Hepatocyte (in vitro differentiated cells): Measurements from ENCODE around the gene EXOSC2. TPM values are rescaled to one million over a fixed set of nuclear protein-coding genes. Genes with fewer than 3 reads are reported as not detected.
A peak's percentile ranks its signal among the peaks of the same experiment; 100 is the strongest.

Experiments
- DNase-seq: peaks from one replicate; pipeline ENCODE4 v3.0.0-alpha.2; 2016; ENCODE audit warnings: low spot score
- H2AFZ ChIP-seq: fragments of 200-600 bp; sonication (generic); 2 replicates; pipeline ENCODE4 v1.6.0; 2016; ENCODE audit warnings: antibody characterized with exemption, mild to moderate bottlenecking
- H3K27ac ChIP-seq: fragments of 200-600 bp; sonication (generic); 2 replicates; pipeline ENCODE4 v1.5.1; 2016; ENCODE audit warnings: mild to moderate bottlenecking
- H3K27me3 ChIP-seq: fragments of 200-600 bp; sonication (generic); 2 replicates; pipeline ENCODE4 v1.6.1; 2016
- H3K36me3 ChIP-seq: fragments of 200-600 bp; sonication (generic); replicated peaks from 2 replicates; pipeline ENCODE4 v1.5.1; 2016; ENCODE audit warnings: low read depth; ENCODE audit not compliant: insufficient read depth
- H3K4me1 ChIP-seq: fragments of 200-600 bp; sonication (generic); 2 replicates; pipeline ENCODE4 v1.5.1; 2016; ENCODE audit warnings: mild to moderate bottlenecking, moderate library complexity; ENCODE audit not compliant: insufficient read depth
- H3K4me2 ChIP-seq: fragments of 200-600 bp; sonication (generic); 2 replicates; pipeline ENCODE4 v1.6.0; 2016
- H3K4me3 ChIP-seq: fragments of 200-600 bp; sonication (generic); 2 replicates; pipeline ENCODE4 v1.5.1; 2016; ENCODE audit warnings: mild to moderate bottlenecking
- H3K79me2 ChIP-seq: fragments of 200-600 bp; sonication (generic); 2 replicates; pipeline ENCODE4 v1.6.0; 2017; ENCODE audit warnings: mild to moderate bottlenecking
- H3K9me2 ChIP-seq: fragments of 200-600 bp; sonication (generic); replicated peaks from 2 replicates; pipeline ENCODE4 v1.6.0; 2017; ENCODE audit warnings: mild to moderate bottlenecking; ENCODE audit not compliant: insufficient read depth
- H3K9me3 ChIP-seq: fragments of 200-600 bp; sonication (generic); 2 replicates; pipeline ENCODE4 v1.5.1; 2016; ENCODE audit warnings: low read depth, mild to moderate bottlenecking
- H4K20me1 ChIP-seq: fragments of 200-600 bp; sonication (generic); 2 replicates; pipeline ENCODE4 v1.6.0; 2016; ENCODE audit warnings: mild to moderate bottlenecking; ENCODE audit not compliant: insufficient read depth, poor library complexity, severe bottlenecking
- CTCF ChIP-seq: fragments of 200-600 bp; sonication (generic); IDR thresholded peaks from 2 replicates; pipeline ENCODE4 v1.5.1; 2016; ENCODE audit warnings: antibody characterized with exemption, mild to moderate bottlenecking; ENCODE audit not compliant: poor library complexity
- EZH2 ChIP-seq: fragments of 200-600 bp; sonication (generic); IDR thresholded peaks from 2 replicates; pipeline ENCODE4 v1.6.1; 2016; ENCODE audit warnings: antibody characterized with exemption, mild to moderate bottlenecking, borderline replicate concordance
- EZH2phosphoT487 ChIP-seq: fragments of 200-600 bp; sonication (generic); IDR thresholded peaks from one replicate; pipeline ENCODE4 v1.6.1; 2018; ENCODE audit warnings: antibody characterized with exemption, mild to moderate bottlenecking, low read depth, moderate library complexity; ENCODE audit not compliant: unreplicated experiment, severe bottlenecking
- WGBS: methylation state at CpG from one replicate; pipeline ENCODE4 v1.1.6; 2016; ENCODE audit warnings: low lambda C conversion rate; ENCODE audit errors: missing lambda C conversion rate; 5-methylcytosine and 5-hydroxymethylcytosine counted together
- polyA plus RNA-seq: library from polyadenylated mRNA; unstranded; fragments of >200 nt; fragmentation: Nextera tagmentation; extraction: Ambion mirVana; gene quantifications from 2 replicates; pipeline ENCODE4 v1.2.1, GENCODE V29; 2016
- total RNA-seq: library from RNA; depleted of rRNA; stranded (reverse); fragments of >200 nt; gene quantifications from 2 replicates; pipeline ENCODE4 v1.2.3, GENCODE V29; 2014

Gene EXOSC2
- total and polyA plus RNA-seq, 2 experiments from 2014 or later = 13.0 to 24.3 TPM

GRCh38 chr9:130703501-130703900, 9.9 kb downstream of the EXOSC2 start:
- no peaks in the 10 kb centered on the region for H3K9me3 ChIP-seq
- WGBS = 48% methylated on average over 7 of the region's 7 CpGs
- H3K4me1 ChIP-seq = no peaks in the 10 kb centered on the region
- peak overlapping the region; percentile 26 for H3K27ac ChIP-seq
- H3K4me2 ChIP-seq = no peak overlapping the region
- no peak for TF ChIP-seq CTCF
- TF ChIP-seq EZH2phosphoT487 = no peak
- no peak for TF ChIP-seq EZH2
- no peak overlapping the region for H2AFZ ChIP-seq
- H3K36me3 ChIP-seq = no peaks in the 10 kb centered on the region
- H3K79me2 ChIP-seq = no peaks in the 10 kb centered on the region
- H4K20me1 ChIP-seq = no peaks in the 10 kb centered on the region
- DNase-seq = no peak
- H3K9me2 ChIP-seq = no peaks in the 10 kb centered on the region
- no peaks in the 10 kb centered on the region for H3K27me3 ChIP-seq
- no peak overlapping the region for H3K4me3 ChIP-seq

GRCh38 chr9:130707225-130707976, 13.8 kb downstream of the EXOSC2 start:
- H3K36me3 ChIP-seq = no peaks in the 10 kb centered on the region
- H4K20me1 ChIP-seq = no peaks in the 10 kb centered on the region
- no peaks in the 10 kb centered on the region for H3K4me1 ChIP-seq
- H3K4me3 ChIP-seq = no peak overlapping the region
- no peak overlapping the region for H2AFZ ChIP-seq
- no peak overlapping the region for H3K27ac ChIP-seq
- no peaks in the 10 kb centered on the region for H3K9me3 ChIP-seq
- no peaks in the 10 kb centered on the region for H3K79me2 ChIP-seq
- WGBS = 53% methylated on average over 9 of the region's 9 CpGs
- peak; percentile 88 for TF ChIP-seq CTCF
- TF ChIP-seq EZH2 = no peak
- no peak for TF ChIP-seq EZH2phosphoT487
- peak; percentile 84 for DNase-seq
- no peaks in the 10 kb centered on the region for H3K9me2 ChIP-seq
- no peak overlapping the region for H3K4me2 ChIP-seq
- H3K27me3 ChIP-seq = no peaks in the 10 kb centered on the region

- Histone ChIP-seq H3K4me2 (no peak overlapping the region), H4K20me1 (peaks cover 12% of the 10 kb centered on the region), H3K36me3 (no peaks in the 10 kb centered on the region), H3K9me2 (no peaks in the 10 kb centered on the region), H3K4me1 (peaks cover 17% of the 10 kb centered on the region), H3K79me2 (peaks cover 27% of the 10 kb centered on the region), H3K27ac (no peak overlapping the region), H2AFZ (no peak overlapping the region), H3K4me3 (no peak overlapping the region), H3K9me3 (no peaks in the 10 kb centered on the region), H3K27me3 (no peaks in the 10 kb centered on the region)
- DNase-seq = no peak
- 80% methylated on average over 8 of the region's 8 CpGs for WGBS
- TF ChIP-seq CTCF (no peak), EZH2phosphoT487 (no peak), EZH2 (no peak)
These were observed 17.3 kb downstream of the EXOSC2 start for GRCh38 chr9:130710822-130711352.
